ENCODE measurements around the gene ACAP2. TPM values are rescaled to one million over a fixed set of nuclear protein-coding genes. Genes with fewer than 3 reads are reported as not detected.

ACAP2 gene
- total and polyA plus RNA-seq, 3 experiments from 2014 or later = 39.5 to 47.0 (median 42.9) TPM

DNA sequence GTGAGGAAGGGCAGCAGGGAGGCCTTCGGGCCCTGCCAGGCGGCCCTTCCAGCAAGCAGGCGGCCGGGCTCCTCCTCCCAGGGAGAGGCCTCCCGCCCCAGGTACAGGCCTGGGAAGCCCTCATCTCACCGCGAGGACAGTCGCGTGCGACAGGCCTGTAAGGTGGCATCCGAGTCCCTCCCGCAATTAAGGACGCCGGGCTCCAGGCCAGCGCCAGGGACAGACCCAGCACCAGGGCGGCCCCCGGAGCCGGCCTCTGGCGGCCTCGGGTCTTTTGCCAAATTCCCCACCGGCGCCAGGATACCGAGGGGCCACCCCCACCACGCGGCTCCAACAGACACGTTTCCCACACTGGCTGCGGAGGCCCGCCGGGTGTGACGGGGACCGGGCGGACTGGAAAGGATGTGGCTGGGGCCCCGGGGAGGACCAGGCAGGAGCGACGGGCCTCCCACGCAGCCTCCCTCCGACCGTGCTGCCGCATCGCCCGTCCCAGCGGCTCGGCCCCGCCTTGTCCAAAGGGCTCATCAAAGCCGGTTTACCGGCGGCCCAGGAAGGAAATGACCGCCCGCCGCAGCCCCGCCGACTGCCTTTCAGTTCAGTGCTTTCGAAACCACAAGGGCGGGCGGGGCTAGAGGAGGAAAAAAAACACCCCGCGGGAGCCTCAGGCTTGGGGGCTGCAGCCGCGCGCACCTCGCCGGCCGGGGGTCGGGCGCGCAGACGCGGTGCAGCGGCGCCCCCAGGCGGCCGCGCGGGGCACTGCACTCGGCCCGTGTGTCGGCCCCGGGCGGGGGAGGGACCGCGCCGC lies 183.1 kb downstream of the ACAP2 start:
- H3K4me3 ChIP-seq (ENCODE audit: low read length) = no peak overlapping the region
- Mint-ChIP-seq H3K27ac (peak overlapping the region; percentile 42 to 97 (median 93)), H3K27me3 (no peaks in the 10 kb centered on the region), H3K4me3 (peak overlapping the region; percentile 66 to 80 (median 75)), H3K4me1 (peaks cover 11 to 23% (median 15%) of the 10 kb centered on the region in 3 donors), H3K36me3 (no peaks in the 10 kb centered on the region), H3K9me3 (no peaks in the 10 kb centered on the region)
- POLR2A ChIA-PET = interaction anchor here (1.0 to 1.8 kb wide), 3 partner anchors 573 to 587 kb away, joined by 3 to 6 read pairs (median 3); partner anchors contain the start of genes FAM43A and LSG1
- H3K27me3 ChIP-seq (ENCODE audit: insufficient read depth, low read length, poor library complexity, severe bottlenecking) = no peaks in the 10 kb centered on the region
- peaks cover 18% of the 10 kb centered on the region for H3K4me1 ChIP-seq (ENCODE audit: insufficient read depth, low read length)
- peak overlapping the region; percentile 85 for H3K27ac ChIP-seq (ENCODE audit: low read depth, low read length)
- H3K36me3 ChIP-seq (ENCODE audit: insufficient read depth, low read length) = no peaks in the 10 kb centered on the region
- no peaks in the 10 kb centered on the region for H3K9me3 ChIP-seq (ENCODE audit: low read length)
- CTCF ChIA-PET = interaction anchor here (1.0 to 5.1 kb wide), 6 partner anchors 11 to 588 kb away, joined by 4 to 54 read pairs (median 24); partner anchors contain the start of genes LSG1 and XXYLT1
- DNase-seq = peak; percentile 88 to 95 (median 93)

DNA sequence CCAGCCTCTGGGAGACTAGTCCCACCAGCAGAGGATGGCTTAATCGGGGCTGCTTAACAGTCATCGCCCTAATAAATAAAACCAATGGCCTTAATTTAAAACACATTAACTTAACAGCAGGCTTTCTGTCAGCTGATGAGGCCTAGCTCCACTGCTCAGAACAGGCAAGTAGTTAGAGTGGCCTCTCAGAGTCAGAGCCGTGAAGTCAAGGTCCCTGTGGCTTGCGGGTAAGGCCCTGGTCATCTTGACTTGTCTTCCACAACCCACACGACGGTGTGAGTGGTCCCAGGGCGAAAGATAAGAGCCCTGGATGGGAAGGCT lies 183.7 kb downstream of the ACAP2 start:
- Histone ChIP-seq H3K27me3 (ENCODE audit: insufficient read depth, low read length, poor library complexity, severe bottlenecking) (no peaks in the 10 kb centered on the region), H3K4me3 (ENCODE audit: low read length) (no peak overlapping the region), H3K9me3 (ENCODE audit: low read length) (no peaks in the 10 kb centered on the region), H3K36me3 (ENCODE audit: insufficient read depth, low read length) (no peaks in the 10 kb centered on the region), H3K27ac (ENCODE audit: low read depth, low read length) (peak overlapping the region; percentile 85), H3K4me1 (ENCODE audit: insufficient read depth, low read length) (peaks cover 18% of the 10 kb centered on the region)
- no peaks in the 10 kb centered on the region for H3K27me3 Mint-ChIP-seq
- POLR2A ChIA-PET = interaction anchor here (0.6 to 1.4 kb wide), 3 partner anchors 573 to 587 kb away, joined by 3 read pairs; partner anchors contain the start of gene LSG1
- no peaks in the 10 kb centered on the region for H3K9me3 Mint-ChIP-seq
- CTCF ChIA-PET = interaction anchor here (1.0 to 5.1 kb wide), 5 partner anchors 12 to 588 kb away, joined by 4 to 29 read pairs (median 13); partner anchors contain the start of genes LSG1 and XXYLT1
- H3K27ac Mint-ChIP-seq = peak overlapping the region; percentile 80 to 97 (median 92)
- peak in 1 of 5 donors; percentile 24 for DNase-seq
- no peaks in the 10 kb centered on the region for H3K36me3 Mint-ChIP-seq
- H3K4me3 Mint-ChIP-seq = peak overlapping the region in 6 of 7 donors; percentile 23 to 61 (median 54)
- peaks cover 11 to 23% (median 15%) of the 10 kb centered on the region in 3 donors for H3K4me1 Mint-ChIP-seq

DNA sequence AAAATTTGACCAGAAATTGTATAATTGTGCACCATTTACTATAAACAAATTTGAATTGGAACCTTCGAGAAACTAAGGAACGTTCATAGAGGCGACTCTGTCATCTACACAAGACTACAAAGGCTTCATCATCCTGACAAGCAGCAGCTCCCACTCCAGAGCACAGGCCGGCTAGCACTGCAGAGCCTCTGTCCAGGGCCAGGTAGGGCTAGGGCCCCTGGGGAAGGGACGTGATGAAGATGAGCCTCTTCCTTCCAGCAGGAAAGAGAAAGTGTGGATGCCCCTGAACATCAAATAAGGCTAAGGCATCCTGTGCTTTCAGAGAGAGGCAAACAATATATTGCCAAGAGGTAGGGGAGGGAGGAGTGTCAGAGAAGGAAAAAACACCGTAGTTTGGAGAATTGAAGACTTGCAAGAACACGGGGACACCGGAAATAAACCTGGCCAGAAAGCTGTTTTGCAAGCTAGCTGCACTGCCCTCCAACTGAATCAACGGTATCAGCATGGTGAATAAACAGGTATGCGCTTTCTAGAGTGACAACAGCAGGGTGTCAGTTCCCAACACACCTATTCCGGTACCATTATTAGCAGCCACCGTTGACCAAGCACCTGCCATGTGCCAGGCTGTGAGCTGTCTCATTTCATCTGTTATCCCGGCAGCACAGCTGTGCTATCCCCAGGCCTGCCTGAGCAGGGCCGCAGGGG lies 184.2 kb downstream of the ACAP2 start:
- no peaks in the 10 kb centered on the region for H3K9me3 Mint-ChIP-seq
- ChIA-PET POLR2A (interaction anchor here (0.6 to 1.4 kb wide), 3 partner anchors 572 to 586 kb away, joined by 3 read pairs; partner anchors contain the start of gene LSG1), CTCF (interaction anchor here (1.0 to 5.1 kb wide), 6 partner anchors 12 to 587 kb away, joined by 4 to 29 read pairs (median 10); partner anchors contain the start of genes LSG1 and XXYLT1)
- Histone ChIP-seq H3K36me3 (ENCODE audit: insufficient read depth, low read length) (no peaks in the 10 kb centered on the region), H3K4me1 (ENCODE audit: insufficient read depth, low read length) (peaks cover 18% of the 10 kb centered on the region), H3K27ac (ENCODE audit: low read depth, low read length) (peak overlapping the region; percentile 85), H3K4me3 (ENCODE audit: low read length) (no peak overlapping the region), H3K9me3 (ENCODE audit: low read length) (no peaks in the 10 kb centered on the region), H3K27me3 (ENCODE audit: insufficient read depth, low read length, poor library complexity, severe bottlenecking) (no peaks in the 10 kb centered on the region)
- H3K36me3 Mint-ChIP-seq = no peaks in the 10 kb centered on the region
- peak overlapping the region; percentile 80 to 97 (median 92) for H3K27ac Mint-ChIP-seq
- H3K4me3 Mint-ChIP-seq = peak overlapping the region; percentile 44 to 84 (median 57)
- H3K4me1 Mint-ChIP-seq = peaks cover 11 to 23% (median 15%) of the 10 kb centered on the region in 3 donors
- no peak for DNase-seq
- no peaks in the 10 kb centered on the region for H3K27me3 Mint-ChIP-seq

DNA sequence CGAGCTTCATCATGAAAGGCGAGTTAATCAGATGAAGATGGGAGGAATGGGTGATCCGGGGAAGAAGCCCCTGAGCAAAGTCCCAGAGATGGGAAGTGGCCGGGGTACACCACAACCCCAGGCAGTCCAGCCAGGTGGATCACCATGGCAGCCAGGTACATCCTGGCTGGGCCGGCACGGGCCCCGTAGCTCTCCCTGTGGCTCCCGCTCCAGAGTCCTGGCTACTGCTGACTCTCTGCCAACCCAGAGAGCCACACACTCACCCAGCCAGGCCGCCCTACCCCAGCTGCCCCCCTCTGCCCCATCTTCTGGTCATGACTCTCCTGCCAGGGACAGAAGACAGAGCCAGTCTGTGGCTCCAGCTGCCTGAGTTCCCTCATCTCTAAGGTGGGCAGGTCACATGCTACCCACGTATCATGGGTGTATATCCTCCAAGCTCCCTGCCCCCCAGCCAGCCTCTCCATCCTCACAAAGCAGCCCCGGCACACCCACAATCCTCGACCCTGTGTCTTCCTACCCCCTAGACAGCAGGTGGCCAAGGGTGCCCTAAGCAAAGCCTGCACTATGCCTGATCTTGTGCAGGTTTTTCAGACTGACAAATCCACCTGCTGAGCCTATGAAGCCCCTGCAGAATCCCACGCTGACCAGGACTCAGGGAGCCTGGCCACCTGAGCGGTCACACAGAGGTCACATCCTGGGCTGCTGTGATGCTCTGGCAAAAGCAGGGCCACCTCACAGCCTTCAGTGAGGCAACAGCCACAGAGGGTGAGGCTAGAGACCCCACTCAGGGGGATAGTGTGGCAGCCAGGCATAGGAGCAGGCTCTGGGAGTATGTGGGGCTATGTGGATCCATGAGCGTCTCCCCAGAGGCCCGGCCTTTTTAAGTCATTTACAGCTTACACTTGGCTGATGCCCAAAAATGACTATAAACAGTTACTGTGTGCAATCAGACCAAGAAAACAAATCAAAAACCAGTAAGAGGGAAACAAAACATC lies 185.1 kb downstream of the ACAP2 start:
- Mint-ChIP-seq H3K9me3 (no peaks in the 10 kb centered on the region), H3K36me3 (no peaks in the 10 kb centered on the region), H3K4me1 (peaks cover 11 to 26% (median 21%) of the 10 kb centered on the region in 3 donors), H3K27ac (peak overlapping the region; percentile 80 to 97 (median 92)), H3K4me3 (peak overlapping the region in 4 of 7 donors; percentile 15 to 84 (median 47)), H3K27me3 (no peaks in the 10 kb centered on the region)
- peaks cover 18% of the 10 kb centered on the region for H3K4me1 ChIP-seq (ENCODE audit: insufficient read depth, low read length)
- H3K27ac ChIP-seq (ENCODE audit: low read depth, low read length) = no peak overlapping the region
- H3K9me3 ChIP-seq (ENCODE audit: low read length) = no peaks in the 10 kb centered on the region
- ChIA-PET POLR2A (interaction anchor here (0.7 to 1.4 kb wide), 2 partner anchors 571 to 586 kb away, joined by 3 read pairs; partner anchors contain the start of gene LSG1), CTCF (interaction anchor here (1.0 to 5.1 kb wide), 7 partner anchors 10 to 587 kb away, joined by 3 to 29 read pairs (median 6); partner anchors contain the start of genes LSG1 and XXYLT1)
- H3K36me3 ChIP-seq (ENCODE audit: insufficient read depth, low read length) = no peaks in the 10 kb centered on the region
- DNase-seq = no peak
- no peak overlapping the region for H3K4me3 ChIP-seq (ENCODE audit: low read length)
- H3K27me3 ChIP-seq (ENCODE audit: insufficient read depth, low read length, poor library complexity, severe bottlenecking) = no peaks in the 10 kb centered on the region

DNA sequence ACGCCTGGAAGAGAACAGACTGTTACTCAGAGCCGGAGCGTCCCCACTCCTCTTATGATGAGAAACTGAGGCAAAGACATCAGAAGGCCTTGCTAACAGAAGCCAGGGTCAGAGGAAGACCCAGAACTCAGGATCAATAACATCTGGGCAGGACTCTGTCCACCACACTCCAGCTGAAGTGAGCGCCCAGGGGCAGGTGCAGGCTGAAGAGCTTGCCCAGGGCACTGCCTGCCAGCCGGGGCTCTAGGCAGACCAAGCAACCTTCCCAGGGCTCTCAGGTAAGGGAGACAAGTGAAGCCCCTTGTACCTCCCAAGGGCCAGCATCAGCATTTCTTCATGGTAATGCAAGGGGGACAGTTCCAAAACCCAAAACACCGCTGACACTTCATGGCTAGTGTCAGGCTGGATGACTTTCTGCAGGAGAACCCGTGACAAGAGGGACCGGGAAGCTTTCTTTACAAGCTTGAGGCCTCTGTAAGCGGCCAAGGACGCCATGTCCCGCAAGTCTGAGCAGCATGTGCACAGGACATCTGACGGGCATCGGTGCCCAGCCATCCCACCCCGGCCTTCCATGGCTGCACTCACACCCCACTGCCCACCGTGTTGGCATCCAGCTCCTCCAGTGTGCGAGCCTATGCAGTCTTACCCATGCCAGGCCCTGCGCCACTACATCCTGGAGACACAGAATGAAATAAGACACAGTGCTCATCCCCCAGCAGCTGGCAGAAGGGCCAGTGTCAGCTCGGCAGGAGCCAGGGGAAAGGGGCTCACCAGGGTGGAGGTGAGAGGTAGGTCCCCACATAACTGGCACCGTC lies 186.0 kb downstream of the ACAP2 start:
- H3K27me3 ChIP-seq (ENCODE audit: insufficient read depth, low read length, poor library complexity, severe bottlenecking) = no peaks in the 10 kb centered on the region
- peak overlapping the region in 7 of 8 donors; percentile 54 to 97 (median 72) for H3K27ac Mint-ChIP-seq
- peak overlapping the region in 1 of 7 donors; percentile 13 for H3K4me3 Mint-ChIP-seq
- CTCF ChIA-PET = interaction anchor here (1.0 to 5.1 kb wide), 6 partner anchors 9 to 586 kb away, joined by 3 to 29 read pairs (median 10); partner anchors contain the start of genes LSG1 and XXYLT1
- no peaks in the 10 kb centered on the region for H3K36me3 ChIP-seq (ENCODE audit: insufficient read depth, low read length)
- no peaks in the 10 kb centered on the region for H3K36me3 Mint-ChIP-seq
- DNase-seq = no peak
- POLR2A ChIA-PET = interaction anchor here (0.7 kb wide), 1 partner anchor 570 kb away, joined by 3 read pairs; no protein-coding TSS in a partner anchor
- H3K9me3 ChIP-seq (ENCODE audit: low read length) = no peaks in the 10 kb centered on the region
- peaks cover 17 to 32% (median 29%) of the 10 kb centered on the region in 3 donors for H3K4me1 Mint-ChIP-seq
- no peaks in the 10 kb centered on the region for H3K9me3 Mint-ChIP-seq
- no peak overlapping the region for H3K4me3 ChIP-seq (ENCODE audit: low read length)
- H3K27ac ChIP-seq (ENCODE audit: low read depth, low read length) = no peak overlapping the region
- peaks cover 18% of the 10 kb centered on the region for H3K4me1 ChIP-seq (ENCODE audit: insufficient read depth, low read length)
- no peaks in the 10 kb centered on the region for H3K27me3 Mint-ChIP-seq

DNA sequence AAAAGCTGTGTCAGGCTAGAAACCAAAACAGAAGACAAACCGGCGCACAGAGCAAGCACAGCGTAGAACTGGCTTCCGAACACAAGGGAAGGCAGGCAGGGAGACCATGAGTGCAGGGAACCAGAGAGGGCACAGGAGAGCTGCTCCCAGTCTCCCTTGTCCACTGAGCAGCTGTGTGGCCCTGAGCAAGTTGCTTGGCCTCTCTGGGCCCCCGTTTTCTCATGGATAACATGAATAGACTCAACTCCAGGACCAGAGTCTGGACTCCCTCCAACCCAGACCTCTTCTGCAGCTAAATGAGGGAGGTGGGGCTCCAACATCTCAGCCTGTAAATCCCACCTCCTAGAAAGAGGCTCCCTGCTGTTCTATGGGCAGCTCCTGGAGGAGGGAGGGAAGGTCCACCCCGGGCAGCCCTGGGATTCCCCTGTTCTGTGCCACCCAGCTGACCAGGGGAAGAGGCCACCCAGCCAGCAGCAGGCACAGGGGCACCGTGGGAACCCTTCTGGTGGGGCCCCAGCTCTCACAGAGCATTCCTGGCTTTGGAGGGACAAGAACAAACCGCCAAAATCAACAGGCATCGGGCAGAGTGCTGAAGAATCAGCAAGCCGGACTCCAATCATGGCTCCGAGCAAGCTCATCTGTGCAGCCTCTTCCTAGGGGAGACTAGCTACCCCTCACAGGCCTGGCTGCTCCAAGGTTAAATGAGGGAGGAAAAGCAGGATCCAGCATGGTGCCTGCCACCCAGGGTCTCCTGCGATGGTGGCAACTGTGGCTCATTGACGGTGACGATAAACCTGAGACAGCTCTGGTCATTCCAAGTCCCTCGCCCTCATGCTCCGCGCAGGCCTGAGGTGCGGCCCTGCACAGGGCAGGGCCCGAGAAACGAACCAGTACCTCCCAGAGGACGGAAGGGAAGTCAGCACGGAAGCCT lies 187.0 kb downstream of the ACAP2 start:
- Histone ChIP-seq H3K4me1 (ENCODE audit: insufficient read depth, low read length) (peaks cover 15% of the 10 kb centered on the region), H3K27me3 (ENCODE audit: insufficient read depth, low read length, poor library complexity, severe bottlenecking) (no peaks in the 10 kb centered on the region), H3K9me3 (ENCODE audit: low read length) (no peaks in the 10 kb centered on the region), H3K4me3 (ENCODE audit: low read length) (no peak overlapping the region), H3K36me3 (ENCODE audit: insufficient read depth, low read length) (no peaks in the 10 kb centered on the region), H3K27ac (ENCODE audit: low read depth, low read length) (no peak overlapping the region)
- peaks cover 17 to 37% (median 30%) of the 10 kb centered on the region in 3 donors for H3K4me1 Mint-ChIP-seq
- H3K27ac Mint-ChIP-seq = peak overlapping the region in 4 of 8 donors; percentile 14 to 88 (median 42)
- H3K36me3 Mint-ChIP-seq = no peaks in the 10 kb centered on the region
- no peak for DNase-seq
- no peak overlapping the region for H3K4me3 Mint-ChIP-seq
- H3K27me3 Mint-ChIP-seq = no peaks in the 10 kb centered on the region
- ChIA-PET POLR2A (no interaction called here), CTCF (interaction anchor here (1.1 to 5.1 kb wide), 3 partner anchors 15 to 573 kb away, joined by 5 to 29 read pairs (median 20); partner anchors contain the start of gene XXYLT1)
- H3K9me3 Mint-ChIP-seq = no peaks in the 10 kb centered on the region
